Uterus (tissue), 4 donors: ENCODE results near the gene RPS18. TPM values are rescaled to one million over a fixed set of nuclear protein-coding genes. Genes with fewer than 3 reads are reported as not detected.
"Not testable (repeated sequence)": the region's sequence is repeated elsewhere in the genome, so short reads cannot be mapped to it uniquely, and the experiment has no call there.

Experiments used
- DNase-seq, 2 donors: peaks; one replicate each; pipeline ENCODE4 v3.0.0-alpha.2; 2019 to 2020
- H3K27ac ChIP-seq, 2 donors: fragments of 200-600 bp; sonication (generic); 1 replicate in 1 of 2; 2 replicates in 1 of 2; pipeline ENCODE4 v1.5.1; 2016 to 2018
- H3K27me3 ChIP-seq, 2 donors: fragments of 200-600 bp; sonication (generic); one replicate each; pipeline ENCODE4 v1.5.1; 2018 to 2019; ENCODE audit warnings: control low read depth in 1 of 2
- H3K36me3 ChIP-seq, 2 donors: fragments of 200-600 bp; sonication (generic); one replicate each; pipeline ENCODE4 v1.5.1; 2019; ENCODE audit warnings: control low read depth in 1 of 2
- H3K4me1 ChIP-seq, 2 donors: fragments of 200-600 bp; sonication (generic); one replicate each; pipeline ENCODE4 v1.5.1; 2018 to 2019; ENCODE audit warnings: control low read depth in 1 of 2
- H3K4me3 ChIP-seq, 2 donors: fragments of 200-600 bp; sonication (generic); 1 replicate in 1 of 2; 2 replicates in 1 of 2; pipeline ENCODE4 v1.5.1; 2018 to 2019; ENCODE audit warnings: mild to moderate bottlenecking in 1 of 2
- H3K9me3 ChIP-seq, 2 donors: fragments of 200-600 bp; sonication (generic); one replicate each; pipeline ENCODE4 v1.5.1; 2019; ENCODE audit warnings: control low read depth in 1 of 2
- CTCF ChIP-seq, 4 experiments: fragments of 200-600 bp in 2 of 4; fragments of 450-650 bp in 2 of 4; sonication (generic) in 2 of 4; IDR thresholded peaks; one replicate each; pipeline ENCODE4 v1.5.1; 2016 to 2019; ENCODE audit warnings: antibody characterized with exemption in 4 of 4, mild to moderate bottlenecking in 2 of 4, moderate library complexity in 1 of 4
- POLR2A ChIP-seq, 2 donors: fragments of 450-650 bp; IDR thresholded peaks; one replicate each; pipeline ENCODE4 v1.6.1; 2016; ENCODE audit warnings: antibody characterized with exemption in 2 of 2, mild to moderate bottlenecking in 1 of 2, moderate library complexity in 1 of 2
- intact Hi-C: fragments of 100-400 bp; cut with DNase I; formaldehyde crosslinking; loops from one replicate; pipeline ENCODE4 v1.15.1; 2023; ENCODE audit warnings: low total_unique reads
- total RNA-seq, 4 donors: library from RNA; depleted of rRNA in 3 of 4; stranded (reverse); fragments of >200 nt in 3 of 4; gene quantifications; one replicate each; pipeline versions ENCODE4 v1.1.0 to v1.2.4, GENCODE V29; 2014 to 2023
- donor health status: DM: yes; HTN: yes; CAD: no.

Gene RPS18
- total RNA-seq, 4 donors from 2014 or later, result 2,386 to 5,510 (median 4,061) TPM

GRCh38 chr6:33252759-33253158, 19.1 kb upstream of the RPS18 start:
- Histone ChIP-seq H3K4me1 (no peaks in the 10 kb centered on the region), H3K27ac (no peak overlapping the region), H3K4me3 (no peak overlapping the region), H3K27me3 (no peaks in the 10 kb centered on the region), H3K9me3 (no peaks in the 10 kb centered on the region), H3K36me3 (no peaks in the 10 kb centered on the region)
- no peak for DNase-seq
- no peak for TF ChIP-seq POLR2A (IDR thresholded peaks at IDR 0.05)
- no peak for TF ChIP-seq CTCF (IDR thresholded peaks at IDR 0.05)
- intact Hi-C loops, result no loop called here

- Histone ChIP-seq H3K27ac (no peak overlapping the region), H3K9me3 (no peaks in the 10 kb centered on the region), H3K27me3 (no peaks in the 10 kb centered on the region), H3K36me3 (no peaks in the 10 kb centered on the region), H3K4me3 (no peak overlapping the region), H3K4me1 (no peaks in the 10 kb centered on the region)
- DNase-seq, result no peak
- no peak for TF ChIP-seq CTCF (IDR thresholded peaks at IDR 0.05)
- no peak for TF ChIP-seq POLR2A (IDR thresholded peaks at IDR 0.05)
- intact Hi-C loops, result no loop called here
These were observed 17.3 kb upstream of the RPS18 start for GRCh38 chr6:33254591-33254990.

- no peaks in the 10 kb centered on the region for H3K36me3 ChIP-seq
- no peak for DNase-seq
- no peak overlapping the region for H3K27ac ChIP-seq
- no peaks in the 10 kb centered on the region for H3K9me3 ChIP-seq
- intact Hi-C loops, result no loop called here
- no peaks in the 10 kb centered on the region for H3K27me3 ChIP-seq
- no peak overlapping the region for H3K4me3 ChIP-seq
- no peak for TF ChIP-seq CTCF (IDR thresholded peaks at IDR 0.05)
- TF ChIP-seq POLR2A (IDR thresholded peaks at IDR 0.05), result no peak
- H3K4me1 ChIP-seq, result no peaks in the 10 kb centered on the region
These were observed 12.8 kb upstream of the RPS18 start for GRCh38 chr6:33259032-33259431.

- intact Hi-C loops, H3K27me3 ChIP-seq, H3K9me3 ChIP-seq, H3K36me3 ChIP-seq, H3K27ac ChIP-seq, H3K4me3 ChIP-seq, H3K4me1 ChIP-seq, DNase-seq: not testable (repeated sequence)
These were observed 9.4 kb upstream of the RPS18 start for GRCh38 chr6:33262490-33262889.

- Histone ChIP-seq H3K36me3 (no peaks in the 10 kb centered on the region), H3K9me3 (no peaks in the 10 kb centered on the region), H3K27ac (no peak overlapping the region), H3K4me1 (no peaks in the 10 kb centered on the region), H3K27me3 (no peaks in the 10 kb centered on the region), H3K4me3 (no peak overlapping the region)
- DNase-seq, result no peak
- no peak for TF ChIP-seq POLR2A (IDR thresholded peaks at IDR 0.05)
- no peak for TF ChIP-seq CTCF (IDR thresholded peaks at IDR 0.05)
- intact Hi-C loops, result no loop called here
These were observed 7.9 kb upstream of the RPS18 start for GRCh38 chr6:33264015-33264414.

- peak overlapping the region; percentile 54 to 72 for H3K4me3 ChIP-seq
- intact Hi-C loops, result no loop called here
- peak overlapping the region; percentile 87 to 94 for H3K27ac ChIP-seq
- H3K9me3 ChIP-seq, result no peaks in the 10 kb centered on the region
- DNase-seq, result no peak
- H3K36me3 ChIP-seq, result no peaks in the 10 kb centered on the region
- no peaks in the 10 kb centered on the region for H3K27me3 ChIP-seq
- H3K4me1 ChIP-seq, result peaks cover 0 to 7% of the 10 kb centered on the region in 2 donors
- no peak for TF ChIP-seq CTCF (IDR thresholded peaks at IDR 0.05)
- no peak for TF ChIP-seq POLR2A (IDR thresholded peaks at IDR 0.05)
These were observed 783 bp upstream of the RPS18 start for GRCh38 chr6:33271117-33271467.
